DMS153 (cell line): ENCODE data around the gene IFT25.

Source experiments
- DNase-seq: peaks from one replicate; lab custom pipeline; 2025; lab: John Stamatoyannopoulos, UW

IFT25 gene

GRCh38 chr1:53956308-53957168, 11.0 kb upstream of the IFT25 start:
- peak; percentile 88 for DNase-seq

- DNase-seq: no peak
These were observed 8.6 kb upstream of the IFT25 start for GRCh38 chr1:53954128-53954527.

GRCh38 chr1:53951697-53952096, 6.2 kb upstream of the IFT25 start:
- no peak for DNase-seq

- no peak for DNase-seq
These were observed 3.8 kb upstream of the IFT25 start for GRCh38 chr1:53949023-53949990.

- DNase-seq: no peak
These were observed 2.8 kb upstream of the IFT25 start for GRCh38 chr1:53948291-53948690.

GRCh38 chr1:53947172-53947907, 1.8 kb upstream of the IFT25 start:
- no peak for DNase-seq

GRCh38 chr1:53946252-53947171, 1.0 kb upstream of the IFT25 start, which contains the start of gene LRRC42:
LRRC42 (plus strand) TSS chr1:53946350; CDS start chr1:53952000, 5,650 bp downstream.
- DNase-seq: no peak

- no peak for DNase-seq
These were observed 391 bp downstream of the IFT25 start for GRCh38 chr1:53945183-53945432.

- no peak for DNase-seq
These were observed 873 bp downstream of the IFT25 start for GRCh38 chr1:53944469-53945182.

- no peak for DNase-seq
These were observed 1.9 kb downstream of the IFT25 start for GRCh38 chr1:53943490-53944043.

- no peak for DNase-seq
These were observed 2.4 kb downstream of the IFT25 start for GRCh38 chr1:53943090-53943489.

- DNase-seq: no peak
These were observed 3.2 kb downstream of the IFT25 start for GRCh38 chr1:53942127-53942957.

GRCh38 chr1:53938136-53938830, 7.2 kb downstream of the IFT25 start:
- DNase-seq: no peak

- DNase-seq: no peak
These were observed 9.1 kb downstream of the IFT25 start for GRCh38 chr1:53936430-53936829.

GRCh38 chr1:53934170-53934765, 11.2 kb downstream of the IFT25 start:
- no peak for DNase-seq

GRCh38 chr1:53931523-53931922, 14.0 kb downstream of the IFT25 start:
- DNase-seq: no peak

- DNase-seq: no peak
These were observed 14.6 kb downstream of the IFT25 start for GRCh38 chr1:53930932-53931331.

- no peak for DNase-seq
These were observed 16.1 kb downstream of the IFT25 start for GRCh38 chr1:53929246-53929960.
